Gastroesophageal sphincter (tissue), 3 donors: ENCODE measurements around the gene KCTD14.

Experiments used
- CTCF ChIP-seq, 4 experiments: fragments of 200-600 bp in 2 of 4; fragments of 450-650 bp in 2 of 4; sonication (generic) in 1 of 4; IDR thresholded peaks; one replicate each; pipeline ENCODE4 v1.5.1; 2017 to 2019; ENCODE audit warnings: antibody characterized with exemption in 4 of 4, mild to moderate bottlenecking in 2 of 4, moderate library complexity in 2 of 4
- POLR2A ChIP-seq, 2 donors: fragments of 450-650 bp; IDR thresholded peaks; one replicate each; pipeline ENCODE4 v1.6.1; 2017; ENCODE audit warnings: antibody characterized with exemption in 2 of 2, mild to moderate bottlenecking in 2 of 2, moderate library complexity in 1 of 2

- no peak for TF ChIP-seq CTCF (IDR thresholded peaks at IDR 0.05)
- TF ChIP-seq POLR2A (IDR thresholded peaks at IDR 0.05) = no peak
Measured at GRCh38 chr11:78056093-78056492, 33.0 kb upstream of the KCTD14 start.
